Right ventricle myocardium superior (tissue), 1 donor: Measurements from ENCODE around the gene MVB12A. TPM values are rescaled to one million over a fixed set of nuclear protein-coding genes. Genes with fewer than 3 reads are reported as not detected.

Experiments used
- ATAC-seq: fragments of 200-7000 bp; cut with Tn5 transposase; one replicate; pipeline ENCODE4 v1.9.1; 2020; ENCODE audit warnings: mild to moderate bottlenecking; ENCODE audit not compliant: poor library complexity
- DNase-seq: peaks from one replicate; pipeline ENCODE4 v3.0.0-alpha.2; 2020
- intact Hi-C: fragments of 100-400 bp; cut with DNase I; formaldehyde crosslinking; loops from one replicate; pipeline ENCODE4 v1.11.2; 2022
- long read RNA-seq: library from polyadenylated mRNA; unstranded; transcript quantifications from one replicate; pipeline ENCODE4 v2.0.0, GENCODE V29; 2021
- total RNA-seq: library from RNA; stranded (reverse); fragmentation: NEBNext Ultra II Directional; extraction: Animal tissue kit (Norgen Biotek cat#: 25700); gene quantifications from one replicate; pipeline ENCODE4 v1.2.1, GENCODE V29; 2021
- donor health status: DM: no; HTN: yes; CAD: no; lungs with severe emphysema.

Gene MVB12A
- total RNA-seq: 20.3 TPM
- long read RNA-seq, transcript MVB12A-201 (9 exons, 2,223 nt): major isoform, 34 of 39 reads
- long read RNA-seq, partial matches to known transcripts: 1 of 39 reads
- long read RNA-seq, other reads (novel, unspliced or antisense): 4 of 39 reads

DNA sequence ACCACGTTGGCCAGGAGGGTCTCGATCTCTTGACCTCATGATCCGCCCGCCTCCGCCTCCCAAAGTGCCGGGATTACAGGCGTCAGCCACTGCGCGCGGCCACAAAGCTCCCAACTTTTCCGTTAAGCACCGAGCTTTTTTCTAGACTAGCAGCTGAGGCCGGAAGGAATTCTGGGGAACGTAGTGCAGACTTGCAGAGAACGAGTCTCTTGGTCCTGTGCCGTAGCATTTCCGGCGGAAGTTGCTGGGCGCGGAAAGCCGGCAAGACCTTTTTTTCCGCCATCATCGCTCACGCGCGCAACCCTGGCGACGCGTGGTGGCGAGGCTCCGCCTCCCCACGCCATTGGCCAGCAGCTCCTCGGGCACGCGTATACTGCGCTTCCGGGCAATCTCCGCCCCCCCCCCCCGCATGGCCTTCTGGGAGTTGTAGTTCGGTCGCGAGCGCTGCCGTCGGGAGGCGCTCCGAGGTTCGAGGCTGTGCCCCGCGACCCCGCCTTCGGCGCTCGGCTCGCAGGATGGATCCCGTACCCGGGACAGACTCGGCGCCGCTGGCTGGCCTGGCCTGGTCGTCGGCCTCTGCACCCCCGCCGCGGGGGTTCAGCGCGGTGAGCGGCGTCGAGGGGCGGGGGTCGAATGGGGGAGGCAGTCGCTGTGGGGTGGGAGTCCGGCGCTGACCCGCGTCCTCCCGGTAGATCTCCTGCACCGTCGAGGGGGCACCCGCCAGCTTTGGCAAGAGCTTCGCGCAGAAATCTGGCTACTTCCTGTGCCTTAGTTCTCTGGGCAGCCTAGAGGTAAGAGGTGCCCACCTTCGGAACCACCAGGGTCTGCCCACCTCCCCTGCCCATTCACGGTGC, at the start of gene MVB12A:
TSS of gene MVB12A (plus strand) at position 427 of the 854 bp plus-strand sequence. CDS start at position 516, 89 bp downstream.
- intact Hi-C loops: no loop called here
- peak; percentile 98 for DNase-seq
- ATAC-seq: peak; percentile 99

DNA sequence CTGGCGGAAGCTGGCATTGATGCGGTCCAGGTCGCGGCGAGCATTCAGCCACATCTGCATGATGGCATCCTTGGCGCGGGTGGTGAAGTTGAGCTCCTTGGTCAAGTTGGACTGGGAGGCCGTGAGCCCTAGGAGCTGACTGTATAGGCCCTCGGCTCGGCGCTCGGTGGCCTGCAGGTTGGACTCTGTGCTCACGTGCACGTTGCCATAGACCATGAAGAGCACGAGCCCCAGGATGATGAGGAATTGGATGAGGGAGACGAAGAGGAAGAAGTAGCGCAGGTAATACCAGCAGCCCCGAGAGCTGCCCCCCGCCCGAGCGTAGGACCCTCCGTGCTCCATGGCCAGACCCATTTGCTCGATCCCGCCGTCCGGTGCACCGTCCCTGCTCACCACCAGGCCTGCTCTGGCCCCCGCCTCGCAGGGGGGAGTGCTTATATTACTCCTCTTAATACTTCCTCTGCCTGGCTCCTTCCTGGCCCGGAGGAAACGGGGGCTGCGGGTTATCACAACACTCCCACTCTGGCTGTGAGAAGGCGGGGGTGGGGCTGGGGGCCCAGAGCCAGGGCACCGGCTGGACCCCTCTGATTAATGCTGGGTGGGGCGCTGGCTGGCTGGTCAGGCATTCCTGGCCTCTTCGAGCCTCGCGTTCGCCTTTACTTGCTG, 42.8 kb upstream of the MVB12A start, which contains the start of gene PLVAP:
TSS of gene PLVAP (minus strand) at position 408 of the 666 bp plus-strand sequence. CDS start at position 354, 54 bp downstream.
- intact Hi-C loops: no loop called here
- peak; percentile 12 for ATAC-seq
- peak; percentile 56 for DNase-seq

DNA sequence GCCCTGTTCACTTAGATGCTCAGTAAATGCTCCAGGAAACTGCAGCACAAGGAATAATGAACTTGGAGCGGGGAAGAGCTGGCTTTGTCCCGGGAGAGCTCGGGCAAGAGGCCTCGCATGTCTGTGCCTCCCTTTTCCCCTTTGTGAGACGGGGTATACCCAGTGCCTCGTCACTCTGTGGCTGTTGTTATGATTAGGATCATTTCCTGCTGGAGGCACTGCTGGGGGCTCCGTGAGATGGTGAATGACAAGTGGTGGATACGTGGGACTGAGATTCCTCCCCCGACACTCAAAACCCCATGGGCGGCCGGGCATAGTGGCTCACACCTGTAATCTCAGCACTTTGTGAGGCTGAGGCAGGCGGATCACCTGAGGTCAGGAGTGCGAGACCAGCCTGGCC, 41.6 kb upstream of the MVB12A start:
- intact Hi-C loops: no loop called here
- DNase-seq (no peak), ATAC-seq (no peak)

DNA sequence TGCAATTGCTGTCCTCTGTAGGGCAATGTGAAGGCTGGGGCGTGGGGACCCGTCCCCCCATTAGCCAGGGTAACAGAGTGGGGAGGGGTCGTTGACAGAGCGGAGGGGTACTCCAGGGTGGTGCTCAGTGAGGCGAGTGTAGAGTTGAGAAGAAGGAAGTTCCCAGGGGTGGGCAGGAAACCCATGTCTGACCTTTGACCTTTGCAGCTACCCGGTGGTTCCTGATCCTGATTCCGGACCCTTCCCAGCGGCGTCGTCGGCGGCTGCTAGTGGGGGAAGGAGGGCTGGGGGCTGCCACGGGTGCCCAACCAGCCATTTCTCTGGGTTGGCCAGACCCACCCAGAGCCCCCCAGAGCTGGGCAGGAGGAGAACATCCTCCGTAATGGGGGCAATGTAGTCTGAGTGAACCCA, 40.6 kb upstream of the MVB12A start:
- intact Hi-C loops: no loop called here
- ATAC-seq (no peak), DNase-seq (no peak)

DNA sequence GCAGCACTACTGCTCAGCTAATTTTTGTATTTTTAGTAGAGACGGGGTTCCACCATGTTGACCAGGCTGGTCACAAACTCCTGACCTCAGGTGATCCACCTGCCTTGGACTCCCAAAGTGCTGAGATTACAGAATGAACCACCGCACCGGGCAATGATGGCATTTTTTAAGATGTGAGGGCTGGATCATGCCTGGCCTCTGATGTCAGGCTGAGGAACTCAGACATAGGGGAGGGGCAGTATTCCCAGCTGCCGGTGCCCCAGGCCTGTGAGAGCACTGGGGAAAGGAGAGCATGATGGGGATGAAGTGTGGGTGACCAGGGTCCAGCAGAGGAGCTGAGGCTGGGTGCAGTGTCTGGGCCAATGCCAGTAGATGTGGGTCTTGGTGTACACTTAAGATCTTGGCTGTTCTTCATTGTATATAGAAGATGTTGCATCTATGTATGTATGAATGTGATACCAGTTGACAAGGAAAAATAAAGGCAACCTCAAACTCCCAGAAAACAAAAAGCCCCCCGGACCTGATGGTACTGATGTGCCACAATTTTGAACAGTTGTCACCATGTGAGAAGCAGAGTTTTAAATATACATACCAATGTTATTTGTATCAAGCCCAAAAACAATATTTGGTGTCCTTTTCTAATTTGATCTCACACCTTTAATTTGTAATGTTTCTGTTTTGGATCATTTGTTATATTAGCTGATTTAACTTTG, 39.3 kb upstream of the MVB12A start:
- ATAC-seq: no peak
- no peak for DNase-seq
- intact Hi-C loops: loop anchor here (10.0 kb wide), 1 partner anchor 86 kb away; no protein-coding TSS in a partner anchor

DNA sequence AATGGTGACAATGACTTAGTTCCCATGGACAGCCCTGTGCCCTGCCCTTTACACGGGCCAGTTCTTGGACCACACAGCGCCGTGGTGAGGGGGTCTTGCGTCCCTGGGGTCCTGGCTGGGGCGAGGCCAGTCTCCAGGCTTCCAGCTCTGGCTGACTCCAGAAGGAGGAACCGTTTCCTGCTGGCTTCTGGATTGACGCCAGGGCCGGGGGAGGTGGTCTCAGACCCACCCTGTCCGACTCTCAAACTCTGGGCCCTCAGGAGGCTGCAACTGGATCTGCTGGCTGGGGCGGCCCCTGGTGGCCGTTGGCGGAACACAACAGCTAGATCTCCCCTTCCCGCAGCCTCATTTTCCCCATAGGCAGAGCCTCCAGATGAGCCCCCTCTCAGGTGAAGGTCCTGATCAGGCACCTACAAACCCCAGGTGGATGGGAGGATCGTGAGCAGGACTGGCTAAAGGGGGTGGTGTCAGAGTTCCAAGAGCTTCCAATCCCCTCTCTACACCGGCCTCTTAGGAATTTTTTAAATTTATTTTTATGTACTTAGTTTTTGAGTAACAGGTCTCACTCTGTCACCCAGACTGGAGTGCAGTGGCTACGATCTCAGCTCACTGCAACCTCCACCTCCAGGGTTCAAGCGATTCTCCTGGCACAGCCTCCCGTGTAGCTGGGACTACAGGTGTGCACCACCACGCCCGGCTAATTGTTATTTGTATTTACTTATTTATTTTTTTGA, 33.8 kb upstream of the MVB12A start:
- DNase-seq (peak; percentile 81), ATAC-seq (peak; percentile 70)
- intact Hi-C loops: loop anchor here (5.0 to 10.0 kb wide), 2 partner anchors 39 to 91 kb away; no protein-coding TSS in a partner anchor

DNA sequence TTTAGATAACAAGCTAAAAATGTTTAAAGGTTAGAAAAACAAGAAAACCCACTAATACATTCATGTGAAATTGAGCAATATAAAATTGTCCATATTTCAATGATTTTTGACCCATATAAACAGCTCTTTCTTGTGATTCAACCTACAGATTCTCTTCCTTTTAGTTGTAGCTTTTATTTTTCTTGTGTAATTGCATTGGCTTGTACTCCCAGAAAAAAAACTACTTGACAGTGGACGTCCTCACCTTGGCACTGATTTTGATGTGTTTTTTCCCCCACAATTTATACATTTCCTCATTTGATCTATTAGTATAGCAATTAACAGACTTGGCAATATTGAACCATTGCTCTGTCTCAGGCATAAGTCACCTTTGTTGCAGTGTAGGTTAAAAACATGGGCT, 30.6 kb upstream of the MVB12A start:
- DNase-seq (no peak), ATAC-seq (no peak)
- intact Hi-C loops: loop anchor here (5.0 to 10.0 kb wide), 2 partner anchors 42 to 94 kb away; no protein-coding TSS in a partner anchor

DNA sequence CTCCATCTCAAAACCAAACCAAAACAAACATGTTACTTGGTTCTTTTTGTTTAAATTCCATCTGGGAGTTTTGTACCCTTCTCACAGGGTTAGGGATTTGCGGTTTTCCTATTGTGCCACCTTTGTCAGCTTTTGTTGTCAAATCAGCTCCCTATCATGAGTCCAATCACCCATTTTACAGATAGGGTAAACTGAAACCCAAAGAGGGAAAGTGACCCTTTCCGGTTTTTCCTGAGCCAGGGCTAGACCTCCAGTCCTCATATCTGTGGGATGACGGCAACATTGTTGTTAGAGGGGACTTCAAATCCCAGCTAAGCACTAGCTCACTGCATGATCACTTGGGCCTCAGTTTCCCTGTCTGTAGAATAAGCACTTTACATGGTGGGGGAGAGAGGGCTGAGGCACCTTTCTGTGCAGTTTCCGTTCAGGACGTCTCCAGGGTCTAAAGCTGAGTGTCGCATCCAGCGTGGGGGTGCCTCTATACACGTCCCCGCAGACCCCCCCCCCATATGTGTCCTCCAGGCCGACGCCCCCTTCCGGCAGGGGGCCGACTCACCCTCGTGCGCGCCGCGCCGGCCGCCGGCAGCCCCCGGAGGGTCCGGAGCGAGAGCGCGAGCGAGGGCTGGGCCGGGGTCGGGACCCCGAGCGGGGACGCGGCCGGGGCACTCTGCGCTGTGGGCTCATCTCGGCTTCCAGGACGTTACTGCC, 29.7 kb upstream of the MVB12A start:
- no peak for DNase-seq
- intact Hi-C loops: loop anchor here (5.0 to 10.0 kb wide), 2 partner anchors 43 to 95 kb away; no protein-coding TSS in a partner anchor
- no peak for ATAC-seq

DNA sequence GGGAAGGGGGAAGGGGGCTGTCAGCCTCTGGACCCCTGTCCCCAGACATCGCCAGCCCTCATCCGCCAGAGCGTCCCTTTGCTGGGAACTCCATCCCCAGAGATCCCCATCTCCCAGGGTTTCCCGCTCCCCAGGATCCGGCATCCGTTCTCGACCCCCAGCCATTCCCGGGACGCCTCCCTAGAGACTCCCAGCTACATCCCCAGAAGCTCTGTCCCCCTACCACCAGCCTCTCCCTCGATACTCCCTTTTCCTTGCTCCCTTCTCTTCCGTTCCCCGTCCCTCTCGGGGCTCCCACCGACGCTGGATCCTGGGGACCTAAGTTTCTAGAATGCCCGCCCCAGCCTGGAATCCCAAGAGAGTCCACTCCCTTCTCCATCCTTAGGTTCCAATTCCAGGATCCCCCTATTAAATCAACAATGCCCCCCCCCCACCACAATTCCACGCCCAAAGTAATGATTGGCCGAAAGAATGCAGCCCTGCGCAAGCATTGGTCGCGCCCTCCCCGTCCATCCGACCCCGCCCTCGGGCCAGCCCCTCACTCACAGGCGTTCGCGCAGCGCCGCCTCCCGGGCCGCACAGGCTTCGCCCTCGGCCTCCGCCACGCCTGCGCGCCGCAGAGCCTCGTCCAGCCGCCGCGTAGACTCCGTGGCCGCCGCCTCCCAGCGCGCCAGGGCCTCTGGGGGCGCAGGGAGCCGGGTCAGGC, 29.0 kb upstream of the MVB12A start:
- DNase-seq: peak; percentile 93
- intact Hi-C loops: no loop called here

DNA sequence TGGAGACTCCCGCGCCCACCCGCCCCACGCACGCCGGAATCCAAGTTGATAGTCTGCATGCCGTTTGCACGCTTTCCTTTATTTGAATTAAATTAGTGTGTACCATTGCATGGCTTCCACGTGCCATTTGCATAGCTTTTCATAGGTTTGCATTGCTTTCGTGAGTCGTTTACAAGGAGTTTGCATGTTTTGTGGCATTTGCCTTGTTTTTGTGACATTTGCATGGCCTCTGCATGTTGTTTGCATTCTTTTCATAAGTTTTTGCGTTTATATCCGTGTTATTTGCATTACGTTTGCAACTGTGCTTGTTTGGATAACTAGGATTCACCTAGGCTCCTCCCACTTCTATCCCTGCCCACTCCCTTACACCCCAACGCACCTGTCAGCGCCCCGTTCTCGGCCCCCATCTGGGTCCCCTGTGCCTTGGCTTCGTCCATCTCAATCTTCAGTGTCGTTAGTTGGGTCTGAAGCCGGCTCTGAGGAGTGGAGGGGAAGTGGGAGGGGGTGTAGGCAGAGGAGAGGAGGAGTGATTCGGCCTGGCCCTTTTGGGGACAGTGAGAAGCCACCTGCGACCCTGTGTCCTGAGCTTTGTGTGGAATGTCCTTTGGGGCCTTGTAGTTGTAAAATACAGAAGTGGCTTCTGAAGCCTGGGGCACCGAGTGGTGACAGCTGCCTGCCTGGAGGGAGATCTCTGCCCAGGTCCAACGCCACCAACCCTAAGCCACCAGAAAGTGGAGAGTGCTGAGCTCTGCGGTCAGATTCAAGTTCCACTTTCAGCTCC, 28.3 kb upstream of the MVB12A start:
- no peak for DNase-seq
- no peak for ATAC-seq
- intact Hi-C loops: no loop called here

More for the DNA sequence above, 29.0 kb upstream of the MVB12A start:
- peak; percentile 97 for ATAC-seq

DNA sequence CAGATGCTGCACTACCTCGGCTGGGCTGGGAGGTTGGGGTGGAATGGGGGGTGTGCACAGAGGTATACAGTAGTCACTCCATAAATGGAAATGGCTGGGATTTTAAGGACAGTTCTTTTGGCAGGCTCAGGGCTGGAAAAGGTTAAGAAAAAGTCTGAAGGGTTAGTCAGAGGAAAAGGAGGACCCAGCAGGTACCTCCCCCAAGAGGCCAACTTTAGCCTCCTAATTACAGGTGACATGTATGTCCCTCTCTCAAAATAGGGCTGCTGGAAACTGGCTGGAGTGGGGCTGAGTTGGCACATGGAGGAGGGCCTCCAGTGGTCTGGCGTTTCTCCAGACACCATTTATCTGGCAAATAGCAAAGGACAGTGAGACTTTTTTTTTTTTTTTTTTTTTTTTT, 26.8 kb upstream of the MVB12A start:
- DNase-seq (no peak), ATAC-seq (no peak)
- intact Hi-C loops: no loop called here

DNA sequence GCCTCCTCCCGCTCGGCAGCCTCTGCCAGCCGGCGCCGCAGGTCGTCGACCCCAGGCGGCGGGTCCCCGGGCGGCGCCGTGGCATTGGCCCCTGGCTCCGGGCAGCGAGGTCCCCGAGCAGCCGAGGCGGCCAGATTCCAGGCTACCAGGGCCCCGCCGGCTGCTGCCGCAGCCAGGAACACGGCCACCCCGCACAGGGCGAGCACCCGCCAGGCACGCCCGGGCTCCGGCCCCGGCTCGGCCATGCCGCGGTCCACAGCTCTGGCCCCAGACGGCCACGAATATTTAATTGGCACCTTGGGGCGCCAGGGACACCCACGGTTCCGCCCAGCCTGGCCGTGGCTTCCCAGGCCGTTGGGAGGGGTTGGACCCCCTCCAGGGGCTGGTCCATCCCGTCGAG, 25.9 kb upstream of the MVB12A start, which contains the start of gene CCDC194:
TSS of gene CCDC194 (minus strand) at position 283 of the 400 bp plus-strand sequence. CDS start at position 245, 38 bp downstream.
- no peak for DNase-seq
- intact Hi-C loops: no loop called here
- no peak for ATAC-seq

DNA sequence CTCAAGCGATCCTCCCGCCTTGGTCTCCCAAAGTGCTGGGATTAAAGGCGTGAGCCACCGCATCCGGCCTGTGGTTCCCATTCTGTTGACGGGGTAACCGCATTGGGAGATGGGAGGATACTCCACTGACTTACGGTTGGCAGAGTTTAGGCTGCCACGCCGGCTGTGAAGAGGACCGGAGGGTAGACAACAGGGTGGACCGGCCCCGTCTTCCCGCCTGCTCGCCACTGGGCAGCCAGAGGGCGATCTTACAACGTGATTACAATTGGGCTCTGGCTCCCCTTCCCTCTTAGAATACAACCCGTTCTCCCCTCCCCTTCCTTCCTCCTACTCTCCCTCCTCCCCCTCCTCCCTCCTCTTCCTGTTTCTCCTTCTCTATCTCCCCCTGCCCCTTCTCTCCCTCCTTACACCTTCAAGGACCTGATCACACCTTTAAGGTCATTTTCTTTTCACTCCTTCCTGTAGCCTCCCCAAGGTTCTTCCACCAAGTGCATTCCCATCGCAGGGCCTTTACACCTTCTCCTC, 24.9 kb upstream of the MVB12A start:
- intact Hi-C loops: loop anchor here (5.0 kb wide), 1 partner anchor 72 kb away; no protein-coding TSS in a partner anchor
- DNase-seq (peak; percentile 86), ATAC-seq (peak; percentile 61)

DNA sequence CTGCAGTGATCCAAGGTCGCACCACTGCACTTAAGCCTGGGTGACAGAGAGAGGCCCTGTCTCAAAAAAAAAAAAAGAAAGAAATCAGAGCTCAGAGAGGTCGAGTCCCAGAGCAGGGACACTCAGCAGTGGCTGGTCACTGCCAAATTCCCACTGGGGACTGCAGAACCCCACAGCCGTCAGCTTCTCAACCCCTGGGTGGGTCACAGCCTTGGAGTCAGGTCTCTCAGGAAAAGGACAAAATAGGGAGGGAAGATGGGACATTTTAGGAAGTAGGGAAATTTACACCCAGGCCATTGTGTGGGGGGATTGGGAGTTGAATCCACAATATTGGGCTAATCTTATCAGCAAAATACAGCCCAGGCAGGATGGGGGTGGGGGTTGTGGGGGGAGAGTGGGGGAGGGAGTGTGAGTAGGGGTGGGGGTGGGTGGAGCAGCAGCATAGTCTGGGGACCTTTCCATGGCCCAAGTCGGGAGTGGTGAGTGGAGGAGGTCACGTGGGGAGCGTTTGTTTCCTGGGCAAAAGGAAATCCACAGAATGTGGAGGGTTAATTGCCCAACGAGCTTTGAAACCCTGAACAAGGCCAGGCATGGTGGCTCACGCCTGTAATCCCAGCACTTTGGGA, 20.8 kb upstream of the MVB12A start:
- DNase-seq: no peak
- no peak for ATAC-seq
- intact Hi-C loops: loop anchor here (5.0 kb wide), 1 partner anchor 68 kb away; no protein-coding TSS in a partner anchor

DNA sequence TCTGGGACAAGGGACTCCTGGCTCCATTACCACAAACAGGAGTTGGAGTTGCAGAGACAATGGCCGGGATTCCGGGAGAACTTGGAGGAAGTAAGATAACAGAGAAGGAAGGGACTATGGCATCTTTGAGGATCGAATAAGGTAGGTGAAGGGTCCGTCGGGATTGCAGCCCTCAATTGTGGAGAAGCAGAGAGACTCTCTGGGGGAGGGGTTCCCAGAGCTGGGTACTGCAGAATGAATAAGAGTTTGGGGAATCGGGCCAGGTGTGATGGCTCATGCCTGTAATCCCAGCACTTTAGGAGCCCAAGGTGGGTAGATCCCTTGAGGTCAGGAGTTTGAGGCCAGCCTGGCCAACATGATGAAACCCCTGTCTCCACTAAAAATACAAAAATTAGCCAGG, 18.2 kb upstream of the MVB12A start:
- ATAC-seq (no peak), DNase-seq (no peak)
- intact Hi-C loops: no loop called here
